HEK293 (cell line): ENCODE data around the gene KIAA0825.

ENCODE experiments used
- CTCF ChIA-PET: fragments of 350-600 bp; formaldehyde crosslinking; extraction: SDS; loops from one replicate; lab custom pipeline; 2021; ENCODE audit warnings: antibody characterized with exemption; lab: Yijun Ruan, JAX
- POLR2A ChIA-PET: fragments of 300-600 bp; formaldehyde crosslinking; extraction: SDS; loops from one replicate; lab custom pipeline; 2020; ENCODE audit warnings: antibody characterized with exemption, inconsistent platforms; lab: Yijun Ruan, JAX
- H3K27ac ChIP-seq: fragments of 200-500 bp; sonication (Bioruptor generic); 2 replicates; pipeline ENCODE4 v1.5.1; 2014; ENCODE audit warnings: low read depth, low read length, control low read depth, inconsistent platforms; ENCODE audit errors: extremely low read depth
- H3K36me3 ChIP-seq, 2 experiments: fragments of 200-500 bp in 1 of 2; sonication (Bioruptor generic) in 1 of 2; 1 replicate in 1 of 2; 2 replicates in 1 of 2; pipeline ENCODE4 v1.5.1; 2014 to 2017; ENCODE audit warnings: inconsistent platforms in 2 of 2, low read length in 2 of 2; ENCODE audit not compliant: control insufficient read depth in 2 of 2, insufficient read depth in 1 of 2
- H3K4me1 ChIP-seq: fragments of 200-500 bp; sonication (Bioruptor generic); 2 replicates; pipeline ENCODE4 v1.5.1; 2014; ENCODE audit warnings: mild to moderate bottlenecking, low read length, inconsistent platforms; ENCODE audit not compliant: control insufficient read depth, insufficient read depth
- H3K4me3 ChIP-seq: 2 replicates; pipeline ENCODE4 v1.5.1; 2011; ENCODE audit warnings: low read depth, mild to moderate bottlenecking, control low read depth, low read length, moderate library complexity
- H3K9me3 ChIP-seq: fragments of 200-500 bp; sonication (Bioruptor generic); 2 replicates; pipeline ENCODE4 v1.5.1; 2014; ENCODE audit warnings: low read depth, low read length, inconsistent platforms; ENCODE audit not compliant: control insufficient read depth, insufficient read depth
- BCL11B ChIP-seq: fragments of 450-650 bp; formaldehyde crosslinking; IDR thresholded peaks from 2 replicates; pipeline ENCODE4 v1.5.1; 2016; ENCODE audit warnings: low read depth, missing biosample characterization, missing genetic modification characterization
- GLIS2 ChIP-seq: fragments of 450-650 bp; formaldehyde crosslinking; IDR thresholded peaks from 2 replicates; pipeline ENCODE4 v1.5.1; 2016; ENCODE audit warnings: missing biosample characterization, missing genetic modification characterization
- IKZF3 ChIP-seq: fragments of 450-650 bp; IDR thresholded peaks from 2 replicates; pipeline ENCODE4 v1.5.0; 2018; ENCODE audit warnings: missing biosample characterization, mild to moderate bottlenecking, missing genetic modification characterization, moderate library complexity
- TCF7L2 ChIP-seq: IDR thresholded peaks from 2 replicates; pipeline ENCODE4 v1.6.1; 2011; ENCODE audit warnings: low read depth, mild to moderate bottlenecking, inconsistent platforms, low read length, moderate library complexity, borderline replicate concordance
- WT1 ChIP-seq: fragments of 450-650 bp; formaldehyde crosslinking; IDR thresholded peaks from 2 replicates; pipeline ENCODE4 v1.5.1; 2016; ENCODE audit warnings: missing biosample characterization, missing genetic modification characterization
- ZEB2 ChIP-seq: fragments of 450-650 bp; formaldehyde crosslinking; IDR thresholded peaks from 2 replicates; pipeline ENCODE4 v1.5.1; 2016; ENCODE audit warnings: missing biosample characterization, missing genetic modification characterization
- ZIC2 ChIP-seq: fragments of 450-650 bp; formaldehyde crosslinking; IDR thresholded peaks from 2 replicates; pipeline ENCODE4 v1.5.1; 2016; ENCODE audit warnings: missing biosample characterization, missing genetic modification characterization
- ZNF10 ChIP-seq: fragments of 450-650 bp; formaldehyde crosslinking; IDR thresholded peaks from 2 replicates; pipeline ENCODE4 v1.5.1; 2017; ENCODE audit warnings: missing biosample characterization, missing genetic modification characterization
- ZNF114 ChIP-seq: fragments of 450-650 bp; formaldehyde crosslinking; IDR thresholded peaks from 2 replicates; pipeline ENCODE4 v1.5.0; 2017; ENCODE audit warnings: missing biosample characterization, missing genetic modification characterization
- ZNF138 ChIP-seq: fragments of 450-650 bp; formaldehyde crosslinking; IDR thresholded peaks from 2 replicates; pipeline ENCODE4 v1.5.1; 2016; ENCODE audit warnings: missing biosample characterization, missing genetic modification characterization, borderline replicate concordance
- ZNF155 ChIP-seq: fragments of 450-650 bp; formaldehyde crosslinking; IDR thresholded peaks from 2 replicates; pipeline ENCODE4 v1.5.1; 2016; ENCODE audit warnings: missing biosample characterization, missing genetic modification characterization
- ZNF302 ChIP-seq: fragments of 450-650 bp; formaldehyde crosslinking; IDR thresholded peaks from 2 replicates; pipeline ENCODE4 v1.5.1; 2016; ENCODE audit warnings: missing biosample characterization, missing genetic modification characterization, low read depth
- ZNF341 ChIP-seq: fragments of 450-650 bp; formaldehyde crosslinking; IDR thresholded peaks from 2 replicates; pipeline ENCODE4; 2016; ENCODE audit warnings: low read depth, missing biosample characterization, missing genetic modification characterization
- ZNF350 ChIP-seq: fragments of 450-650 bp; formaldehyde crosslinking; IDR thresholded peaks from 2 replicates; pipeline ENCODE4 v1.5.0; 2017; ENCODE audit warnings: missing biosample characterization, mild to moderate bottlenecking, missing genetic modification characterization
- ZNF37A ChIP-seq: fragments of 450-650 bp; IDR thresholded peaks from 2 replicates; pipeline ENCODE4 v1.5.1; 2018; ENCODE audit warnings: missing biosample characterization, missing genetic modification characterization
- ZNF513 ChIP-seq: fragments of 450-650 bp; IDR thresholded peaks from 2 replicates; pipeline ENCODE4 v1.5.1; 2018; ENCODE audit warnings: missing biosample characterization, missing genetic modification characterization
- ZNF654 ChIP-seq: fragments of 450-650 bp; formaldehyde crosslinking; IDR thresholded peaks from 2 replicates; pipeline ENCODE4 v1.5.1; 2016; ENCODE audit warnings: low read depth, missing biosample characterization, missing genetic modification characterization
- ZNF660 ChIP-seq: fragments of 450-650 bp; IDR thresholded peaks from 2 replicates; pipeline ENCODE4 v1.5.1; 2018; ENCODE audit warnings: missing biosample characterization, mild to moderate bottlenecking, missing genetic modification characterization
- ZNF670 ChIP-seq: fragments of 450-650 bp; formaldehyde crosslinking; IDR thresholded peaks from 2 replicates; pipeline ENCODE4 v1.5.1; 2016; ENCODE audit warnings: missing biosample characterization, missing genetic modification characterization, low read depth
- ZSCAN16 ChIP-seq: fragments of 450-650 bp; formaldehyde crosslinking; IDR thresholded peaks from 2 replicates; pipeline ENCODE4 v1.5.1; 2016; ENCODE audit warnings: missing biosample characterization, missing genetic modification characterization
- TF ChIP-seq, protein P1 (sequence below): fragments of 450-650 bp; formaldehyde crosslinking; IDR thresholded peaks from 2 replicates; pipeline ENCODE4 v1.5.1; 2016; ENCODE audit warnings: missing biosample characterization, missing genetic modification characterization, low read depth

Gene KIAA0825

DNA sequence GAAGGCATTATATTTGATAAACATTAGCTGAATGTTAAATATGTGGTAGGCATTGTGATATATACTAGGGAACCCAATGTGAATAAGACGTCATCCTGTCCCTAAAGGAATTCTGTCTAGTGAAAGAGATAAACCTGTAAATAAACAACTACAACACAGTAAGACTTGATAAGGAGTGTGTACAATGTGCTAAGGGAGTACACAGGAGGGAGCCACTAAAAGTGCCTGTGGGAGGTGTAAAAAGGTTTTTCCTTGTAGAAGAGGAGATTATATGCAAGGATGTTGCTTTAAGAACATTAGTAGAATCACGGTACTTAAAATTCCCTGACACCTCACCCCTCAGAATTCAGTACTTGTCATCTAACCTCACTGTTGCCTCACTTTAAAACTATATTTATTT, 91.7 kb downstream of the KIAA0825 start:
- H3K4me3 ChIP-seq = no peak overlapping the region
- TF ChIP-seq ZIC2 (peak; percentile 51), ZNF341 (tag by site-specific recombination) (no peak), IKZF3 (tag by site-specific recombination) (no peak), GLIS2 (no peak), ZNF114 (tag by site-specific recombination) (no peak), WT1 (tag by site-specific recombination) (0 out of 2 replicates have a peak, but pooled peaks have one; percentile 22), ZNF10 (tag by site-specific recombination) (no peak), ZNF350 (tag by site-specific recombination) (no peak)
- TF ChIP-seq, protein P1, sequence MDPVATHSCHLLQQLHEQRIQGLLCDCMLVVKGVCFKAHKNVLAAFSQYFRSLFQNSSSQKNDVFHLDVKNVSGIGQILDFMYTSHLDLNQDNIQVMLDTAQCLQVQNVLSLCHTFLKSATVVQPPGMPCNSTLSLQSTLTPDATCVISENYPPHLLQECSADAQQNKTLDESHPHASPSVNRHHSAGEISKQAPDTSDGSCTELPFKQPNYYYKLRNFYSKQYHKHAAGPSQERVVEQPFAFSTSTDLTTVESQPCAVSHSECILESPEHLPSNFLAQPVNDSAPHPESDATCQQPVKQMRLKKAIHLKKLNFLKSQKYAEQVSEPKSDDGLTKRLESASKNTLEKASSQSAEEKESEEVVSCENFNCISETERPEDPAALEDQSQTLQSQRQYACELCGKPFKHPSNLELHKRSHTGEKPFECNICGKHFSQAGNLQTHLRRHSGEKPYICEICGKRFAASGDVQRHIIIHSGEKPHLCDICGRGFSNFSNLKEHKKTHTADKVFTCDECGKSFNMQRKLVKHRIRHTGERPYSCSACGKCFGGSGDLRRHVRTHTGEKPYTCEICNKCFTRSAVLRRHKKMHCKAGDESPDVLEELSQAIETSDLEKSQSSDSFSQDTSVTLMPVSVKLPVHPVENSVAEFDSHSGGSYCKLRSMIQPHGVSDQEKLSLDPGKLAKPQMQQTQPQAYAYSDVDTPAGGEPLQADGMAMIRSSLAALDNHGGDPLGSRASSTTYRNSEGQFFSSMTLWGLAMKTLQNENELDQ = no peak
- H3K36me3 ChIP-seq = no peaks in the 10 kb centered on the region
- H3K4me1 ChIP-seq = no peaks in the 10 kb centered on the region
- ChIA-PET POLR2A (no interaction called here), CTCF (interaction anchor here (0.6 to 1.2 kb wide), 3 partner anchors 211 to 1961 kb away, joined by 3 to 5 read pairs (median 4); no protein-coding TSS in a partner anchor)
- no peak overlapping the region for H3K27ac ChIP-seq
- no peaks in the 10 kb centered on the region for H3K9me3 ChIP-seq

DNA sequence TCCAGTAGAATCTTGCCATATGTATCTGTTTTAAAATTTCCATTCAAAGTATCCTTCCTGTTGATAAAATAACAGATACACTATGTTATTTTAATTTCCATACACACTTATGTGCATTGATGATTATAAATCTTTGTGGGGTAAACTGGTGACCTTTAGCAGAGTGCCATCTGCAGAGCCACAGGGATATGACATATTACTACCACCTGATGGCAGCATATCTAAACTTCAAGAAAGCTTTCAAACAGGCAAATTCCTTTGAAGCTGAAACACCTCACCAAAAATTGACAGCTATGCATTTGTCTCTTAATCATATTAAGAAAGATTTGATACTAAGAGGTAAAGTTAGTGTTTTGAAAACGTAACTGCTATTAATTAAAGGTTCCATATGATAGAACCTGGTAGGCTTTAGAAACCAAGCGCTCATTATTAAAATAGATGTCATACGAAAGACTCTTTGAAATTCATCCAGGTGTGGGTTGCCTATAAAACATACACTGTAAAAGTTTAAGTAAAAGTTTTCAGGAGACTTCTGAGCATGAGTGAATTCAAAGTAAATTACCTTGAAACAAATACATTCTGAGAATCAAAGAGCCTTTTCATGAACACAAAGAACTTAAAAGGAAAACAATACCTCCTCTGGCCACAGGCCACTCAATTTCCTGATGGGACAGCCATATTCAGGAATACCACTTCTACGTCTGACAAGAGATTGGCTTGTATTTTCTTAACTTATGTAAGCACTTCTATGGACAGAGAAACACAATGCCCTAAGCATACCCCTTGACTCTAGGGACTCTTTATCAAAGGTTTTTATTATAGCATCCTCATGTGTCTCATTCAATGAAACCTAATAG, 93.3 kb downstream of the KIAA0825 start:
- no peaks in the 10 kb centered on the region for H3K9me3 ChIP-seq
- POLR2A ChIA-PET = no interaction called here
- no peak overlapping the region for H3K27ac ChIP-seq
- no peaks in the 10 kb centered on the region for H3K36me3 ChIP-seq
- CTCF ChIA-PET = interaction anchor here (0.6 to 2.5 kb wide), 19 partner anchors 9 to 1274 kb away, joined by 3 to 20 read pairs (median 3); no protein-coding TSS in a partner anchor
- no peak overlapping the region for H3K4me3 ChIP-seq
- TF ChIP-seq ZNF302 (tag by site-specific recombination) (no peak), TCF7L2 (0 out of 2 replicates have a peak, but pooled peaks have one; percentile 23), ZSCAN16 (tag by site-specific recombination) (no peak), ZNF37A (tag by site-specific recombination) (no peak), ZNF670 (tag by site-specific recombination) (no peak), ZEB2 (no peak), BCL11B (tag by site-specific recombination) (no peak), ZNF513 (tag by site-specific recombination) (no peak), ZNF350 (tag by site-specific recombination) (no peak), ZNF138 (tag by site-specific recombination) (no peak), ZNF660 (tag by site-specific recombination) (0 out of 2 replicates have a peak, but pooled peaks have one; percentile 21), ZNF654 (tag by site-specific recombination) (peak; percentile 56), ZNF155 (tag by site-specific recombination) (no peak)
- H3K4me1 ChIP-seq = no peaks in the 10 kb centered on the region
